Stomach (tissue), 4 donors: ENCODE data around the gene RBM14.
"Not testable (repeated sequence)": the region's sequence is repeated elsewhere in the genome, so short reads cannot be mapped to it uniquely, and the experiment has no call there.

Experiments used
- POLR2A ChIP-seq, 4 donors: fragments of 450-650 bp; IDR thresholded peaks; one replicate each; pipeline ENCODE4 v1.6.1; 2016; ENCODE audit warnings: antibody characterized with exemption in 4 of 4, control low read depth in 2 of 4, mild to moderate bottlenecking in 1 of 4, moderate library complexity in 1 of 4
- POLR2AphosphoS5 ChIP-seq, 3 donors: sonication (generic); formaldehyde crosslinking; IDR thresholded peaks; one replicate each; pipeline ENCODE4 v1.6.1; 2016; ENCODE audit warnings: antibody characterized with exemption in 3 of 3
- TF ChIP-seq, protein P1 (sequence below), 7 experiments: fragments of 450-650 bp in 4 of 7; fragments of 200-600 bp in 3 of 7; sonication (generic) in 3 of 7; IDR thresholded peaks; one replicate each; pipeline ENCODE4 v1.5.1; 2016 to 2019; ENCODE audit warnings: antibody characterized with exemption in 7 of 7, control low read depth in 2 of 7, mild to moderate bottlenecking in 1 of 7

GRCh38 chr11:66639814-66640340 is 23.4 kb downstream of the RBM14 start:
- not testable (repeated sequence) for TF ChIP-seq POLR2A, POLR2AphosphoS5 (IDR thresholded peaks at IDR 0.05)
- TF ChIP-seq, protein P1, sequence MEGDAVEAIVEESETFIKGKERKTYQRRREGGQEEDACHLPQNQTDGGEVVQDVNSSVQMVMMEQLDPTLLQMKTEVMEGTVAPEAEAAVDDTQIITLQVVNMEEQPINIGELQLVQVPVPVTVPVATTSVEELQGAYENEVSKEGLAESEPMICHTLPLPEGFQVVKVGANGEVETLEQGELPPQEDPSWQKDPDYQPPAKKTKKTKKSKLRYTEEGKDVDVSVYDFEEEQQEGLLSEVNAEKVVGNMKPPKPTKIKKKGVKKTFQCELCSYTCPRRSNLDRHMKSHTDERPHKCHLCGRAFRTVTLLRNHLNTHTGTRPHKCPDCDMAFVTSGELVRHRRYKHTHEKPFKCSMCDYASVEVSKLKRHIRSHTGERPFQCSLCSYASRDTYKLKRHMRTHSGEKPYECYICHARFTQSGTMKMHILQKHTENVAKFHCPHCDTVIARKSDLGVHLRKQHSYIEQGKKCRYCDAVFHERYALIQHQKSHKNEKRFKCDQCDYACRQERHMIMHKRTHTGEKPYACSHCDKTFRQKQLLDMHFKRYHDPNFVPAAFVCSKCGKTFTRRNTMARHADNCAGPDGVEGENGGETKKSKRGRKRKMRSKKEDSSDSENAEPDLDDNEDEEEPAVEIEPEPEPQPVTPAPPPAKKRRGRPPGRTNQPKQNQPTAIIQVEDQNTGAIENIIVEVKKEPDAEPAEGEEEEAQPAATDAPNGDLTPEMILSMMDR (IDR thresholded peaks at IDR 0.05): not testable (repeated sequence)
